Measurements from ENCODE around the gene LRRC55. TPM values are rescaled to one million over a fixed set of nuclear protein-coding genes. Genes with fewer than 3 reads are reported as not detected.
A peak's percentile ranks its signal among the peaks of the same experiment; 100 is the strongest.

Gene LRRC55
- total RNA-seq, 1 experiment from 2014 or later = not detected

DNA sequence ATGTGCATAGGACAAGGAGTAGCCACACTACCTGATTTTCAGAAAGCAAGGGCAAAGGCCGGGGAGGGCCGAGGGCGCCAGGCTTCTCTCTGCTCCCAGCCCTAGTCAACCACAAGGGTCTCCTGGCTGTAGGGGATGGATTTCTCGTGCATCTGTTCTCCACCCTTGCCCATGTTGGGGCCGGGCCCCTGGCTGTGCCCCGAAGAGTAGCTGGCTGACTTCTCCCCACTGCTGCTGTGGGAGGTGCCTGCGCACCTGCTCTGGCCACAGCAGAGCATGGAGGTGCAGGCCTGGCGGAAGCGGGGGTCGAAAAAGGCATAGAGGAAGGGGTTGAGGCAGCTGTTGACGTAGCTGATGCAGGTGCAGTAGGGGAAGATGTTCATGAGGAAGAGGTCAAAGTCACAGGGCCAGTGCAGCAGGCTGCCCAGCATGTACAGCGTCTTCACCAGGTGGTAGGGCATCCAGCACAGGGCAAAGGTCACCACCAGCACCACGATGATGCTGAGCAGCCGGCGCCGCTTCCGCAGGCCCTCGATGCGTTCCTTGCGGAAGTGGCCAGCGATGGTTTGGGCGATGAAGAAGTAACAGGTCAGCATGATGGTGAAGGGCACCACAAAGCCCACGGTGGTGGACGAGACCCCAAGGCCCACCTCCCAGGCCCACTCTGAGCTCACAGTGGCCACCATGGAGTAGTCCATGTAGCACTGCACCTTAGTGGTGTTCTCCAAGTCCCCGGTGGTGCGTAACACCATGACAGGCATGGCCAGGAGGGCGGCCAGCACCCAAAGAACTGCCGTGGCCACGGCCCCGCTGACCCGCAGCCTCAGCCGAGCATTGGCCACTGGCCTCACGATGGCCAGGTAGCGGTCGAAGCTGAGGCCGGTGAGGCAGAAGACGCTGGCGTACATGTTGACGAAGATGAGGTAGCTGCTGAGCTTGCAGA is 54.3 kb downstream of the LRRC55 start:
- DNase-seq (ENCODE audit: low spot score) = no peak

DNA sequence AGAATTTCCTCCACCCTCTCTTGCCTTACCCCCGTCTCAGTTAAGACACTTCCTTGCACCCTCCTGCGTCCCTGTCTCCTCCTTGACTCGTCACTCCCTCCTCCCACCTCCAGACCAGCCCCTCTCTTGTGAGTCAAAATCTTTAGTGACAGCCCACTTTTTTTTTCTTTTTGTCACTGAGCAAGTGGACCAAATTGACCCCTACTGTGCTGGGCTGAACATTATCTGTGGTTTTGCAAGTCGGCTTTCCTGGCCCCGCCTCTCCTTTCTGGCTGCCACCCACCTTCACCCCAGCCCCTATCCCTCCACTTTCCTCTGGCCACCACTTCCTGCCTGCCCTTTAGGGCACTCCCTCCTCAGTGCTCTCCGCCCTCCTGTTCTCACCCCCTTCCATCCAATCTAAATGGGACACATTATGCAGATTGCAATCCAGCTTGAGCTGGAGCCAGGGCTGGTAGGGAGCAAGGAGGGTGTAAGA is 55.5 kb downstream of the LRRC55 start, which contains the start of gene APLNR:
Gene APLNR, minus strand, starts transcription at position 47 of the 478 bp plus-strand sequence. CDS start 246 bp downstream, outside the sequence.
- peak; percentile 14 for DNase-seq (ENCODE audit: low spot score)

DNA sequence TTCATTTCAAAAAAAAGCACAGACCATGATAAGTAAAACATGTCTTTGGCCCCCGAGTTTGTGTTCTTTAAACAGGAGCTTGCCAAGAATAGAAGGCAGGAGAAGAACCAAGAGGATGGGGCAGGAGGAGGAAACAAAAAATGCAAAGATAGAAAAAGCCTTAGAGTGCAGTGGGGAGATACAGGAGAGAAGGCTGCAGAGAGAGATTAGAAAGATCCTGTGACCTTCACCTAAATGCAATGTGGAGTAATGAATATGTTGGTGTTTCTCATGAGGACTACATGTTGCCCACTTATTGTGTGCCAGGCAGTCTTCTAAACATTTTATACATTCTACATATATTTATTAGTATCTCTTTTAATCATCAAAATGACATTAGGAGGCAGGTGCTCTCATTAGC is 57.6 kb downstream of the LRRC55 start:
- DNase-seq (ENCODE audit: low spot score) = no peak

DNA sequence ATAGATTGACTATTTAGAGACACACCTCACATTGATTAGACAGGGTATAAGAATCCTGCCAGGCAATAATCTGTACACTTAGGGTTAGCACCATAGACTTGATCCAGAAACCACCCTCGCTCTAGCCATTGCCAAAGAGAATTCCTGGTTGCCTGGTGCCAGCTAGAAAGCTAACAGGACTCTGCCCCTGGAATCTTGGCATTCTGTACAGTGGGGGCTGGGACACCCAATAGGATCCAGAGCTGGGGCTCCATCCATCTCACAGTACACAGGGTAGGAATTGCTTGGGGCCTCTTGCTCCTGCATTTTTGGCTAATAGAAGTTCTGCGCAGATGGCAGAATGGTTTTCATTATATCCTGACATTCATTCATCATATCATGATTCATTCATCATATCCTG is 58.3 kb downstream of the LRRC55 start:
- no peak for DNase-seq (ENCODE audit: low spot score)

DNA sequence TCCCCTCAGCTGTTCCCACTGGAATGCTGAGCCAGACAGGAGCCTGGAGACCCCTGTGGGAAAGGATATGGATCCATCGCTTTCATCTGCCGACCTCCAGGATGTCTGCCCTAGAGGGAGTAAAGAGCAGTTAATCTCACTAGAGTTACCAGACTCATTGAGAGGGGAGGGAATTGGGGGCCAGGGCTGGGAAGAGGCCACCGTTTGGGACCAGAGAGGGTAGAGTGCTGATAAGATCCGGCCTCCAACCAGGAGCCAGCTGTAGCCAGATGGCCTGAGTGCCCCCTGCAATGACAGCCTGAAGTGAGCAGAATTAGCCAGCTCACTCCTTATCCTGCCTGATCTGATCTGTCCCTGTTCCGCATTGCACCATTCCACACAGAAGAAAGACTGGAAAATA is 59.0 kb downstream of the LRRC55 start:
- no peak for DNase-seq (ENCODE audit: low spot score)

Other genes with a start within 250 kb of the LRRC55 start
- gene OR5AK2, start 193.0 kb upstream of the LRRC55 start, total RNA-seq (2014; rRNA removed; shearing (Covaris generic)) = not detected in 2 replicates
- gene APLNR, start 55.3 kb downstream of the LRRC55 start, total RNA-seq (2014; rRNA removed; shearing (Covaris generic)) = 0.10 TPM in 1 of 2 replicates, not detected in the other
- gene TNKS1BP1, start 143.0 kb downstream of the LRRC55 start, total RNA-seq (2014; rRNA removed; shearing (Covaris generic)) = 12.6 and 18.2 TPM in 2 replicates
- 123 and 145 TPM in 2 replicates for gene SSRP1, start 153.9 kb downstream of the LRRC55 start, total RNA-seq (2014; rRNA removed; shearing (Covaris generic))
- gene P2RX3, start 156.4 kb downstream of the LRRC55 start, total RNA-seq (2014; rRNA removed; shearing (Covaris generic)) = not detected in 2 replicates
- not detected in 2 replicates for gene PRG3, start 199.2 kb downstream of the LRRC55 start, total RNA-seq (2014; rRNA removed; shearing (Covaris generic))
- not detected in 2 replicates for gene PRG2, start 208.7 kb downstream of the LRRC55 start, total RNA-seq (2014; rRNA removed; shearing (Covaris generic))
- gene SLC43A3, start 245.2 kb downstream of the LRRC55 start, total RNA-seq (2014; rRNA removed; shearing (Covaris generic)) = 20.4 and 21.3 TPM in 2 replicates

Data from H4 (cell line).